ENCODE results near the gene AQP3. TPM values are rescaled to one million over a fixed set of nuclear protein-coding genes. Genes with fewer than 3 reads are reported as not detected.

AQP3 gene
- total RNA-seq, 2 experiments from 2014 or later: 16.0 to 30.6 TPM

GRCh38 chr9:33468797-33469621 is 21.6 kb upstream of the AQP3 start:
- POLR2A ChIA-PET: no interaction called here
- Histone ChIP-seq H3K27ac (ENCODE audit: low read depth, low read length, poor library complexity, severe bottlenecking) (no peak overlapping the region), H4K20me1 (ENCODE audit: insufficient read depth, low read length) (no peaks in the 10 kb centered on the region; the same call in 1 of the 2 replicates), H3K4me3 (ENCODE audit: low read depth, low read length, poor library complexity, severe bottlenecking) (no peak overlapping the region), H3K9me3 (ENCODE audit: low read length) (no peaks in the 10 kb centered on the region), H3K4me1 (ENCODE audit: insufficient read depth, low read length, poor library complexity, severe bottlenecking) (peaks cover 12% of the 10 kb centered on the region), H3K4me2 (ENCODE audit: low read length) (no peak overlapping the region), H3K79me2 (ENCODE audit: insufficient read depth, low read depth, low read length) (peaks cover 22% of the 10 kb centered on the region), H3K9me2 (ENCODE audit: insufficient read depth, low read length) (no peaks in the 10 kb centered on the region), H2AFZ (ENCODE audit: low read length) (no peak overlapping the region), H3K36me3 (ENCODE audit: insufficient read depth, low read length) (peaks cover 82% of the 10 kb centered on the region)
- intact Hi-C loops (cut with micrococcal nuclease; ENCODE audit: unreplicated experiment): loop anchor here (5.0 kb wide), 1 partner anchor 52 kb away; no protein-coding TSS in a partner anchor
- CTCF ChIA-PET (ENCODE audit: unreplicated experiment): interaction anchor here (0.6 to 2.9 kb wide), 2 partner anchors 9 to 16 kb away, joined by 3 to 22 read pairs; no protein-coding TSS in a partner anchor
- DNase-seq (ENCODE audit: low spot score): no peak
- no peak for TF ChIP-seq EZH2phosphoT487 (IDR thresholded peaks at IDR 0.05; ENCODE audit: borderline replicate concordance, low read depth, low read length)
- TF ChIP-seq, protein P1, sequence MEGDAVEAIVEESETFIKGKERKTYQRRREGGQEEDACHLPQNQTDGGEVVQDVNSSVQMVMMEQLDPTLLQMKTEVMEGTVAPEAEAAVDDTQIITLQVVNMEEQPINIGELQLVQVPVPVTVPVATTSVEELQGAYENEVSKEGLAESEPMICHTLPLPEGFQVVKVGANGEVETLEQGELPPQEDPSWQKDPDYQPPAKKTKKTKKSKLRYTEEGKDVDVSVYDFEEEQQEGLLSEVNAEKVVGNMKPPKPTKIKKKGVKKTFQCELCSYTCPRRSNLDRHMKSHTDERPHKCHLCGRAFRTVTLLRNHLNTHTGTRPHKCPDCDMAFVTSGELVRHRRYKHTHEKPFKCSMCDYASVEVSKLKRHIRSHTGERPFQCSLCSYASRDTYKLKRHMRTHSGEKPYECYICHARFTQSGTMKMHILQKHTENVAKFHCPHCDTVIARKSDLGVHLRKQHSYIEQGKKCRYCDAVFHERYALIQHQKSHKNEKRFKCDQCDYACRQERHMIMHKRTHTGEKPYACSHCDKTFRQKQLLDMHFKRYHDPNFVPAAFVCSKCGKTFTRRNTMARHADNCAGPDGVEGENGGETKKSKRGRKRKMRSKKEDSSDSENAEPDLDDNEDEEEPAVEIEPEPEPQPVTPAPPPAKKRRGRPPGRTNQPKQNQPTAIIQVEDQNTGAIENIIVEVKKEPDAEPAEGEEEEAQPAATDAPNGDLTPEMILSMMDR (conservative IDR thresholded peaks at IDR 0.05; ENCODE audit: low read length): no peak
- BruUV-seq (replicated peaks): no TSS peak

- Histone ChIP-seq H3K4me3 (ENCODE audit: low read depth, low read length, poor library complexity, severe bottlenecking) (no peak overlapping the region), H4K20me1 (ENCODE audit: insufficient read depth, low read length) (no peaks in the 10 kb centered on the region; the same call in 1 of the 2 replicates), H3K9me3 (ENCODE audit: low read length) (no peaks in the 10 kb centered on the region), H3K36me3 (ENCODE audit: insufficient read depth, low read length) (peaks cover 89% of the 10 kb centered on the region), H2AFZ (ENCODE audit: low read length) (no peak overlapping the region), H3K27ac (ENCODE audit: low read depth, low read length, poor library complexity, severe bottlenecking) (no peak overlapping the region), H3K79me2 (ENCODE audit: insufficient read depth, low read depth, low read length) (peaks cover 18% of the 10 kb centered on the region), H3K9me2 (ENCODE audit: insufficient read depth, low read length) (no peaks in the 10 kb centered on the region), H3K4me1 (ENCODE audit: insufficient read depth, low read length, poor library complexity, severe bottlenecking) (peaks cover 12% of the 10 kb centered on the region), H3K4me2 (ENCODE audit: low read length) (no peak overlapping the region)
- intact Hi-C loops (cut with micrococcal nuclease; ENCODE audit: unreplicated experiment): loop anchor here (5.0 kb wide), 1 partner anchor 51 kb away; no protein-coding TSS in a partner anchor
- TF ChIP-seq, protein P1 (conservative IDR thresholded peaks at IDR 0.05; ENCODE audit: low read length): no peak
- TF ChIP-seq EZH2phosphoT487 (IDR thresholded peaks at IDR 0.05; ENCODE audit: borderline replicate concordance, low read depth, low read length): no peak
- POLR2A ChIA-PET: interaction anchor here (1.3 kb wide), 1 partner anchor 14 kb away, joined by 3 read pairs; no protein-coding TSS in a partner anchor
- no TSS peak for BruUV-seq (replicated peaks)
- CTCF ChIA-PET (ENCODE audit: unreplicated experiment): interaction anchor here (0.6 to 2.9 kb wide), 2 partner anchors 10 to 15 kb away, joined by 3 to 22 read pairs; no protein-coding TSS in a partner anchor
- DNase-seq (ENCODE audit: low spot score): no peak
Measured at GRCh38 chr9:33468215-33468730, 20.9 kb upstream of the AQP3 start.

Measured in OCI-LY7 (cell line).